ENCODE measurements around the gene PEF1.

The PEF1 gene

DNA sequence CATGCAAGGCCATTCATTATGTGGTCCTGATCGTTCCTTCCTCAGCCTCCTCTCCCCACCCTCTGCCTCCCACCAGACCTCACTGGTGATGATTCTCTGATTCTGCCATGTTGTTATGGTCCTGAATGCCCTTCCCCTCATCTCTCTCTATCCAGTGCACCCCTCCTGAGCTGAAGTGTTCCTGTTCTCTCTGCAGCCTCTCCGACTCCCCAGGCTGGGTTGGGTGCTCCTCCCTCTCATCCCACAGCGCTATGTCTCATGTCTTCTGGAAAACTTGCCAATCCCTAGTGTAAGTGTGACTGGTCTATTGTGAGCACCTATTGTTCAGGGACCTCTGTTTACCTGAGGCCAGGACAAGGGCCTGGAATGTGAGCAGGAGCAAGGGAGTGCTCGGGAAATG, 11.1 kb upstream of the PEF1 start:
- H3F3A ChIP-seq (ENCODE audit: insufficient read depth), result no peaks in the 10 kb centered on the region
- H3K4me3 ChIP-seq (ENCODE audit: insufficient read depth, low read length, poor library complexity, severe bottlenecking), result no peak overlapping the region
- H3K4me2 ChIP-seq (ENCODE audit: low read depth, low read length, poor library complexity, severe bottlenecking), result no peak overlapping the region
- H3K36me3 ChIP-seq (ENCODE audit: low read length), result no peaks in the 10 kb centered on the region
- no peak overlapping the region for H3K9ac ChIP-seq (ENCODE audit: low read length)
- TF ChIP-seq EZH2phosphoT487 (conservative IDR thresholded peaks at IDR 0.05; ENCODE audit: low read length) (no peak), CTCF (IDR thresholded peaks at IDR 0.05; ENCODE audit: insufficient read depth, low read length, poor library complexity, severe bottlenecking) (no peak)
- H3K79me2 ChIP-seq (ENCODE audit: insufficient read depth, low read length), result no peaks in the 10 kb centered on the region
- H4K20me1 ChIP-seq (ENCODE audit: low read depth, low read length), result no peaks in the 10 kb centered on the region
- H3K9me3 ChIP-seq (ENCODE audit: insufficient read depth, low read length), result no peaks in the 10 kb centered on the region
- H3K9me2 ChIP-seq (replicated peaks; ENCODE audit: insufficient read depth, low read length), result no peaks in the 10 kb centered on the region
- no peaks in the 10 kb centered on the region; the same call in 1 of the 2 replicates for H3K27me3 ChIP-seq (ENCODE audit: low read length)
- no peak overlapping the region for H2AFZ ChIP-seq (ENCODE audit: low read depth, low read length, severe bottlenecking)
- H3K27ac ChIP-seq (ENCODE audit: low read depth, low read length), result no peak overlapping the region

GRCh38 chr1:31655104-31655503, 10.4 kb upstream of the PEF1 start:
- H3K9me3 ChIP-seq (ENCODE audit: insufficient read depth, low read length), result no peaks in the 10 kb centered on the region
- H3K79me2 ChIP-seq (ENCODE audit: insufficient read depth, low read length), result no peaks in the 10 kb centered on the region
- TF ChIP-seq EZH2phosphoT487 (conservative IDR thresholded peaks at IDR 0.05; ENCODE audit: low read length) (no peak), CTCF (IDR thresholded peaks at IDR 0.05; ENCODE audit: insufficient read depth, low read length, poor library complexity, severe bottlenecking) (no peak)
- no peak overlapping the region for H3K27ac ChIP-seq (ENCODE audit: low read depth, low read length)
- no peaks in the 10 kb centered on the region for H3K36me3 ChIP-seq (ENCODE audit: low read length)
- H3K9ac ChIP-seq (ENCODE audit: low read length), result no peak overlapping the region
- no peak overlapping the region for H2AFZ ChIP-seq (ENCODE audit: low read depth, low read length, severe bottlenecking)
- H3K27me3 ChIP-seq (ENCODE audit: low read length), result no peaks in the 10 kb centered on the region; the same call in 1 of the 2 replicates
- no peaks in the 10 kb centered on the region for H3F3A ChIP-seq (ENCODE audit: insufficient read depth)
- no peak overlapping the region for H3K4me2 ChIP-seq (ENCODE audit: low read depth, low read length, poor library complexity, severe bottlenecking)
- no peaks in the 10 kb centered on the region for H4K20me1 ChIP-seq (ENCODE audit: low read depth, low read length)
- no peak overlapping the region for H3K4me3 ChIP-seq (ENCODE audit: insufficient read depth, low read length, poor library complexity, severe bottlenecking)
- H3K9me2 ChIP-seq (replicated peaks; ENCODE audit: insufficient read depth, low read length), result no peaks in the 10 kb centered on the region

DNA sequence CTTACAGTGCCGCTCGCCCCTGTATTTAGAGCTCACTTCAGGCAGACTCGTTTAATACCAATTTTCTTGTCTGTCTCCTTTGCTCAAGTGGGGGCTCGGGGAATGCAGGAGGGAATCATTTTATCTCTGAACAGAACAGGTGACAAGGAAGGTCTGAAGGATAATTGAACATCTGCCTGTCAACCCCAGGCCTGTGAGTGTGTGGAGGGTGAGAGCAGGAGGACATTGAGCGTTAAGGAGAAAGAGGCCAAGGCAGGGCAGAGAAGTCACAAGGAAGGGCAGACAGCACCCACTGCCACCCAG, 9.7 kb upstream of the PEF1 start:
- Histone ChIP-seq H3K9me3 (ENCODE audit: insufficient read depth, low read length) (no peaks in the 10 kb centered on the region), H3K27me3 (ENCODE audit: low read length) (no peaks in the 10 kb centered on the region; the same call in 1 of the 2 replicates), H2AFZ (ENCODE audit: low read depth, low read length, severe bottlenecking) (no peak overlapping the region), H3K9me2 (replicated peaks; ENCODE audit: insufficient read depth, low read length) (no peaks in the 10 kb centered on the region), H3K4me2 (ENCODE audit: low read depth, low read length, poor library complexity, severe bottlenecking) (no peak overlapping the region), H3K27ac (ENCODE audit: low read depth, low read length) (no peak overlapping the region), H3K36me3 (ENCODE audit: low read length) (no peaks in the 10 kb centered on the region), H3K4me3 (ENCODE audit: insufficient read depth, low read length, poor library complexity, severe bottlenecking) (no peak overlapping the region), H4K20me1 (ENCODE audit: low read depth, low read length) (no peaks in the 10 kb centered on the region), H3F3A (ENCODE audit: insufficient read depth) (no peaks in the 10 kb centered on the region), H3K9ac (ENCODE audit: low read length) (no peak overlapping the region), H3K79me2 (ENCODE audit: insufficient read depth, low read length) (no peaks in the 10 kb centered on the region)
- no peak for TF ChIP-seq EZH2phosphoT487 (conservative IDR thresholded peaks at IDR 0.05; ENCODE audit: low read length)
- TF ChIP-seq CTCF (IDR thresholded peaks at IDR 0.05; ENCODE audit: insufficient read depth, low read length, poor library complexity, severe bottlenecking), result no peak
